GM12872 (cell line): ENCODE measurements around the gene IRGQ.

Experiments used
- CTCF ChIP-seq: IDR thresholded peaks from 3 replicates; pipeline ENCODE4 v1.5.1; 2011; ENCODE audit warnings: low read depth, mild to moderate bottlenecking, low read length, moderate library complexity; ENCODE audit not compliant: insufficient read depth

The IRGQ gene

GRCh38 chr19:43622070-43622469 lies 26.1 kb upstream of the IRGQ start:
- TF ChIP-seq CTCF, result no peak

- TF ChIP-seq CTCF, result no peak
Observed at GRCh38 chr19:43620061-43621001, 24.4 kb upstream of the IRGQ start.

- TF ChIP-seq CTCF, result no peak
Observed at GRCh38 chr19:43619262-43620060, 23.5 kb upstream of the IRGQ start, which contains the start of gene ZNF428. Gene ZNF428, minus strand, starts transcription at chr19:43619629. Its CDS starts 5,325 bp downstream, at chr19:43614304.

- no peak for TF ChIP-seq CTCF
Observed at GRCh38 chr19:43618921-43619261, 23.0 kb upstream of the IRGQ start.

DNA sequence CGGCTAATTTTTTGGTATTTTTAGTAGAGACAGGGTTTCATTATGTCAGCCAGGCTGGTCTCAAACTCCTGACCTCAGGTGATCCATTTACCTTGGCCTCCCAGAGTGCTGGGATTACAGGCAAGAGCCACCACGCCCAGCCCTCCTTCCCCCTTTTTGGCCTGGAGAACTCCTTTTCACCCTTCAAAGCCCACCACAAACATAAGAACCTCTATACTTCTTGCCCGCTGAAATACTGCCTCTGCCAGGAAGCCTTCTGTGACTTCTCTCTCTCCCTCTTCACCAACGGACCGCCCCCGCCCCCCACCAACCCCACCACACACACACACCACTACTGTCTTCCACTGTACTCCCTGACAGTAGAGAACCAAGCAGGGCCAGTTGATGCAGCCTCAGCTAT lies 21.0 kb upstream of the IRGQ start:
- TF ChIP-seq CTCF, result no peak

DNA sequence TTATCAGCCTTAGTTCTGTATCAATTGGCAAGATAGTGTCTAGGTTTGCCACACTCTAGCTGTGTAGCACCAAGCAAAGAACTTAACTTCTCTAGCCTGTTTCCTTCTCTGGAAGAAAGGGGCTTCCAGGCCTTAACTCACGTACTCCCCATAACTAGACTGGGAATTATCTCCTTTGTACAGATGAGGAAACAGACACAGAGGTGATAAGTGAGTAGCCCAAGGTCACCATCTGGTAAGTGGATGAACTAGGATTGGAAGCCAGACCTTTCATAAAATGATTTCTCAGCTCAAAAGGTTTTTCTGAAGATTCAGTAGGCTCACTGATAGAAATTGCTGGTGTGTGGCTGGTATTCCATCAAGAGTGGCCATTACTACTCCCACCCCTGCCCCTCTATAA lies 20.4 kb upstream of the IRGQ start:
- TF ChIP-seq CTCF, result no peak

DNA sequence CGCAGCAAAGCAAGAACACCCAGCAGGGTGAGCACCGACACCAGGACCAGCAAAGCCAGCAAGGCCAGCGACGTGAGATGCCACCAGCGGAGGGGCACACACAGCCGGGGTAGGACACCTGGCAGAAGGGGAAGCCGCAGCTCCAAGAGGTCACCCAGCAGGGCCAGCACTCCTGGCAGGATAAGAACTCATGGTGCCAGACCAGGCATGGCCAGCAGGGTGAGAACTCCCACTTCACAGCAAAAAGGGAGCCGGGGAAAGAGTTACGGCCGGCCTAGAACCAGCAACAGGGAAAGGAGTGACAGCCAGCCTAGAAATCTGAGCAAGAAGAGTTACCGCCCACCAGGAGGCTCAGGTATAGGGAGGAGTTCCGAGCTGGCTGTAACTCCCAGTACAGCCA lies 16.4 kb upstream of the IRGQ start:
- TF ChIP-seq CTCF, result no peak
